Keratinocyte (primary cell): ENCODE data around the gene LRBA.

Experiments
- EZH2 ChIP-seq: IDR thresholded peaks from one replicate; pipeline ENCODE4 v1.6.1; 2012; ENCODE audit warnings: inconsistent platforms, mild to moderate bottlenecking, low read length, moderate library complexity
- TF ChIP-seq, protein P1 (sequence below), 3 experiments: IDR thresholded peaks in 1 of 3; conservative IDR thresholded peaks in 1 of 3; optimal IDR thresholded peaks in 1 of 3; 2 replicates in 2 of 3; 3 replicates in 1 of 3; pipeline versions ENCODE3 to v1.5.1; 2011; ENCODE audit warnings: low read length in 3 of 3, mild to moderate bottlenecking in 3 of 3, moderate library complexity in 2 of 3, control low read depth in 1 of 3, inconsistent platforms in 1 of 3; ENCODE audit not compliant: insufficient read depth in 2 of 3; ENCODE audit errors: extremely low read depth in 1 of 3

DNA sequence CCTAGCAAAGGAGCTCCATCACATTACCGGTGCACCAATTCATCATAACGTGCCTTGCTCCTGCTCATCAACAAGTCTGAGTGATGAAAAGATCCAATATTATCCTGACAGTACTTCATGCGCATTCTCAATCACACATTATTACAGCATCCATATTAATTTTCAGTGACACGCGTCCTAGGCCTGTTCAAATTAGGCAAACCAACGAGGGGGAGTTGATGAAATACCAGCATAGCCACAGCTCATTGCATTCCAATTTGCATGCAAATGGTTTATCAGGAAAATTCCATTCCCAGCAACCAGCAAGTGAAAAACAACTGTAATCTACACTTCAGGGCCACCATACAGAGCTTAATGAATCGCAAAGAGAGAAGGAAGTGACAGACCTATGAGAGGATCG lies 699.9 kb downstream of the LRBA start:
- TF ChIP-seq, protein P1, sequence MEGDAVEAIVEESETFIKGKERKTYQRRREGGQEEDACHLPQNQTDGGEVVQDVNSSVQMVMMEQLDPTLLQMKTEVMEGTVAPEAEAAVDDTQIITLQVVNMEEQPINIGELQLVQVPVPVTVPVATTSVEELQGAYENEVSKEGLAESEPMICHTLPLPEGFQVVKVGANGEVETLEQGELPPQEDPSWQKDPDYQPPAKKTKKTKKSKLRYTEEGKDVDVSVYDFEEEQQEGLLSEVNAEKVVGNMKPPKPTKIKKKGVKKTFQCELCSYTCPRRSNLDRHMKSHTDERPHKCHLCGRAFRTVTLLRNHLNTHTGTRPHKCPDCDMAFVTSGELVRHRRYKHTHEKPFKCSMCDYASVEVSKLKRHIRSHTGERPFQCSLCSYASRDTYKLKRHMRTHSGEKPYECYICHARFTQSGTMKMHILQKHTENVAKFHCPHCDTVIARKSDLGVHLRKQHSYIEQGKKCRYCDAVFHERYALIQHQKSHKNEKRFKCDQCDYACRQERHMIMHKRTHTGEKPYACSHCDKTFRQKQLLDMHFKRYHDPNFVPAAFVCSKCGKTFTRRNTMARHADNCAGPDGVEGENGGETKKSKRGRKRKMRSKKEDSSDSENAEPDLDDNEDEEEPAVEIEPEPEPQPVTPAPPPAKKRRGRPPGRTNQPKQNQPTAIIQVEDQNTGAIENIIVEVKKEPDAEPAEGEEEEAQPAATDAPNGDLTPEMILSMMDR (optimal IDR thresholded peaks at IDR 0.05 in 1 of 3, IDR thresholded peaks at IDR 0.05 in 1 of 3, conservative IDR thresholded peaks at IDR 0.05 in 1 of 3; ENCODE audit: extremely low read depth in 1 of 3, insufficient read depth in 2 of 3, low read length in 3 of 3): no peak
- TF ChIP-seq EZH2: no peak
